Measurements from ENCODE around the gene MAGI3.

GRCh38 chr1:113403065-113403464 is 12.8 kb downstream of the MAGI3 start:
- no peak for TF ChIP-seq CTCF (IDR thresholded peaks at IDR 0.05 in 4 of 5, conservative IDR thresholded peaks at IDR 0.05 in 1 of 5)
- TF ChIP-seq POLR2A (IDR thresholded peaks at IDR 0.05): no peak
